Central memory CD4-positive, alpha-beta T cell (primary cell): Measurements from ENCODE around the gene MRPS24.
"Not testable (repeated sequence)": the region's sequence is repeated elsewhere in the genome, so short reads cannot be mapped to it uniquely, and the experiment has no call there.

Experiments used
- DNase-seq: peaks from one replicate; pipeline ENCODE4 v3.0.0; 2022
- total RNA-seq, 3 experiments: gene quantifications; one replicate each; lab custom pipeline; 2026; lab: John Stamatoyannopoulos, UW

MRPS24 gene
- 1.4 to 1.9 (median 1.6) reads per million in 3 experiments for total RNA-seq

GRCh38 chr7:43869006-43869866 is at the start of gene MRPS24:
Gene MRPS24 (minus strand): TSS chr7:43869517. CDS start chr7:43869495, 22 bp downstream.
- DNase-seq: peak; percentile 89

- no peak for DNase-seq
Observed at GRCh38 chr7:43915907-43916306, 46.6 kb upstream of the MRPS24 start.

- no peak for DNase-seq
Observed at GRCh38 chr7:43914795-43915194, 45.5 kb upstream of the MRPS24 start.

GRCh38 chr7:43906331-43907010 is 37.2 kb upstream of the MRPS24 start, which contains the start of gene URGCP:
Gene URGCP (minus strand): TSS chr7:43906596. CDS start chr7:43906575, 21 bp downstream.
- peak; percentile 44 for DNase-seq

GRCh38 chr7:43905956-43906330 is 36.6 kb upstream of the MRPS24 start:
- peak; percentile 5 for DNase-seq

GRCh38 chr7:43905209-43905946 is 36.1 kb upstream of the MRPS24 start:
- DNase-seq: no peak

- DNase-seq: no peak
Observed at GRCh38 chr7:43904533-43905208, 35.4 kb upstream of the MRPS24 start.

- DNase-seq: no peak
Observed at GRCh38 chr7:43902542-43903054, 33.3 kb upstream of the MRPS24 start.

- not testable (repeated sequence) for DNase-seq
Observed at GRCh38 chr7:43898571-43898970, 29.3 kb upstream of the MRPS24 start.

- DNase-seq: no peak
Observed at GRCh38 chr7:43895847-43896415, 26.6 kb upstream of the MRPS24 start.

- DNase-seq: no peak
Observed at GRCh38 chr7:43891069-43891955, 22.0 kb upstream of the MRPS24 start.

GRCh38 chr7:43890468-43890867 is 21.2 kb upstream of the MRPS24 start:
- no peak for DNase-seq

GRCh38 chr7:43888993-43889945 is 20.0 kb upstream of the MRPS24 start:
- no peak for DNase-seq

GRCh38 chr7:43884617-43885016 is 15.3 kb upstream of the MRPS24 start:
- DNase-seq: no peak

GRCh38 chr7:43884209-43884608 is 14.9 kb upstream of the MRPS24 start:
- no peak for DNase-seq

- DNase-seq: no peak
Observed at GRCh38 chr7:43880596-43880995, 11.3 kb upstream of the MRPS24 start.

- DNase-seq: no peak
Observed at GRCh38 chr7:43879477-43879876, 10.2 kb upstream of the MRPS24 start.

GRCh38 chr7:43878867-43879266 is 9.6 kb upstream of the MRPS24 start:
- DNase-seq: no peak

- DNase-seq: no peak
Observed at GRCh38 chr7:43877968-43878864, 8.9 kb upstream of the MRPS24 start.
